DND-41 (cell line): ENCODE results near the gene VANGL2.

Source experiments
- ATAC-seq: fragments of 200-7000 bp; cut with Tn5 transposase; 3 replicates; pipeline ENCODE4 v1.9.1; 2021; ENCODE audit warnings: low read depth; ENCODE audit not compliant: insufficient read depth
- DNase-seq: peaks from one replicate; pipeline ENCODE4 v3.0.0-alpha.2; 2020
- H2AFZ ChIP-seq: 2 replicates; pipeline ENCODE4 v1.6.0; 2012; ENCODE audit warnings: low read depth, low read length
- H3K27ac ChIP-seq: 2 replicates; pipeline ENCODE4 v1.5.1; 2012; ENCODE audit warnings: low read length, inconsistent platforms
- H3K27me3 ChIP-seq: fragments of 200-600 bp; sonication (generic); 2 replicates; pipeline ENCODE4 v1.6.0; 2012; ENCODE audit warnings: low read length, mild to moderate bottlenecking, inconsistent platforms; ENCODE audit not compliant: insufficient read depth, poor library complexity
- H3K36me3 ChIP-seq: 2 replicates; pipeline ENCODE4 v1.5.1; 2012; ENCODE audit warnings: low read length, inconsistent platforms; ENCODE audit not compliant: insufficient read depth
- H3K4me1 ChIP-seq: 2 replicates; pipeline ENCODE4 v1.5.1; 2012; ENCODE audit warnings: mild to moderate bottlenecking, low read length; ENCODE audit not compliant: insufficient read depth
- H3K4me2 ChIP-seq: 2 replicates; pipeline ENCODE4 v1.6.0; 2012; ENCODE audit warnings: mild to moderate bottlenecking, moderate library complexity, low read length, inconsistent platforms; ENCODE audit not compliant: insufficient read depth
- H3K4me3 ChIP-seq, 2 experiments: fragments of 200-600 bp in 1 of 2; shearing (Covaris generic) in 1 of 2; 2 replicates each; pipeline ENCODE4 v1.5.1; 2012 to 2016; ENCODE audit warnings: inconsistent platforms in 2 of 2, low read length in 2 of 2, mild to moderate bottlenecking in 2 of 2, low read depth in 1 of 2, moderate library complexity in 1 of 2
- H3K79me2 ChIP-seq: 2 replicates; pipeline ENCODE4 v1.6.0; 2012; ENCODE audit warnings: low read length, inconsistent platforms; ENCODE audit not compliant: insufficient read depth
- H3K9ac ChIP-seq: 2 replicates; pipeline ENCODE4 v1.6.0; 2012; ENCODE audit warnings: low read depth, mild to moderate bottlenecking, inconsistent platforms, low read length, moderate library complexity
- H3K9me3 ChIP-seq: 2 replicates; pipeline ENCODE4 v1.5.1; 2012; ENCODE audit warnings: low read length, moderate library complexity, mild to moderate bottlenecking, inconsistent platforms; ENCODE audit not compliant: insufficient read depth, severe bottlenecking
- H4K20me1 ChIP-seq: 2 replicates; pipeline ENCODE4 v1.6.0; 2012; ENCODE audit warnings: low read length; ENCODE audit not compliant: insufficient read depth
- EZH2 ChIP-seq: IDR thresholded peaks from 3 replicates; pipeline ENCODE4 v1.6.1; 2012; ENCODE audit warnings: borderline replicate concordance, low read depth, mild to moderate bottlenecking, moderate library complexity, low read length, inconsistent platforms; ENCODE audit not compliant: severe bottlenecking
- TF ChIP-seq, protein P1 (sequence below): IDR thresholded peaks from 2 replicates; pipeline ENCODE4 v1.5.1; 2012; ENCODE audit warnings: borderline replicate concordance, low read length, moderate library complexity, mild to moderate bottlenecking; ENCODE audit not compliant: poor library complexity, severe bottlenecking; ENCODE audit errors: extremely low read depth

VANGL2 gene

DNA sequence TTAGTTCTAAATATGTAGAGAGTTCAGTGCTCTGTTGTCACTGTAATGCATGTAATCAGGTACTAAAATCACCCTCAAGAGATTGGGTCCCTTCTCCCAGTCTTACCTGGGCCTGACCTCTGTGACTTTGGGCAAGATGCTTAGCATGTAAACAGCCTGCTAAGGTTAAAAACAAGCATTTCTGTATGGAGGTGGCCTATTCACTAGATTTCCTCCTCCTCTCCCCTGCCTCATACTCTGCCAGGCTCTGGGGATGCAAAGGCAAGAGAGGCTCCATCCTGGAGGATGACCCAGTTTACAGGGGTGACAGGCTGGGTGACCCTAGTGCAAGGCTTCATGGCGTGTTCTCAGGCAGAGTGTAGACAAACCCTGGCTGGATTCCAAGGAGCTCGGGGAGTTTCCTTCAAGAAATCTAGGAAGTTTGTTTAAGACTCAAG, 28.8 kb downstream of the VANGL2 start:
- no peak for TF ChIP-seq EZH2
- TF ChIP-seq, protein P1, sequence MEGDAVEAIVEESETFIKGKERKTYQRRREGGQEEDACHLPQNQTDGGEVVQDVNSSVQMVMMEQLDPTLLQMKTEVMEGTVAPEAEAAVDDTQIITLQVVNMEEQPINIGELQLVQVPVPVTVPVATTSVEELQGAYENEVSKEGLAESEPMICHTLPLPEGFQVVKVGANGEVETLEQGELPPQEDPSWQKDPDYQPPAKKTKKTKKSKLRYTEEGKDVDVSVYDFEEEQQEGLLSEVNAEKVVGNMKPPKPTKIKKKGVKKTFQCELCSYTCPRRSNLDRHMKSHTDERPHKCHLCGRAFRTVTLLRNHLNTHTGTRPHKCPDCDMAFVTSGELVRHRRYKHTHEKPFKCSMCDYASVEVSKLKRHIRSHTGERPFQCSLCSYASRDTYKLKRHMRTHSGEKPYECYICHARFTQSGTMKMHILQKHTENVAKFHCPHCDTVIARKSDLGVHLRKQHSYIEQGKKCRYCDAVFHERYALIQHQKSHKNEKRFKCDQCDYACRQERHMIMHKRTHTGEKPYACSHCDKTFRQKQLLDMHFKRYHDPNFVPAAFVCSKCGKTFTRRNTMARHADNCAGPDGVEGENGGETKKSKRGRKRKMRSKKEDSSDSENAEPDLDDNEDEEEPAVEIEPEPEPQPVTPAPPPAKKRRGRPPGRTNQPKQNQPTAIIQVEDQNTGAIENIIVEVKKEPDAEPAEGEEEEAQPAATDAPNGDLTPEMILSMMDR = no peak
- peak overlapping the region; percentile 36; the same call in 1 of the 2 replicates for H2AFZ ChIP-seq
- H3K79me2 ChIP-seq = no peaks in the 10 kb centered on the region
- H3K9ac ChIP-seq = peak overlapping the region; percentile 1; the same call in 1 of the 2 replicates
- H4K20me1 ChIP-seq = no peaks in the 10 kb centered on the region
- peaks cover 30% of the 10 kb centered on the region for H3K4me1 ChIP-seq
- no peak overlapping the region for H3K4me3 ChIP-seq
- no peak overlapping the region for H3K4me2 ChIP-seq
- ATAC-seq (peak; percentile 36), DNase-seq (no peak)
- H3K36me3 ChIP-seq = peaks cover 12% of the 10 kb centered on the region
- no peaks in the 10 kb centered on the region for H3K27me3 ChIP-seq
- H3K9me3 ChIP-seq = no peaks in the 10 kb centered on the region
- peak overlapping the region; percentile 64 for H3K27ac ChIP-seq

DNA sequence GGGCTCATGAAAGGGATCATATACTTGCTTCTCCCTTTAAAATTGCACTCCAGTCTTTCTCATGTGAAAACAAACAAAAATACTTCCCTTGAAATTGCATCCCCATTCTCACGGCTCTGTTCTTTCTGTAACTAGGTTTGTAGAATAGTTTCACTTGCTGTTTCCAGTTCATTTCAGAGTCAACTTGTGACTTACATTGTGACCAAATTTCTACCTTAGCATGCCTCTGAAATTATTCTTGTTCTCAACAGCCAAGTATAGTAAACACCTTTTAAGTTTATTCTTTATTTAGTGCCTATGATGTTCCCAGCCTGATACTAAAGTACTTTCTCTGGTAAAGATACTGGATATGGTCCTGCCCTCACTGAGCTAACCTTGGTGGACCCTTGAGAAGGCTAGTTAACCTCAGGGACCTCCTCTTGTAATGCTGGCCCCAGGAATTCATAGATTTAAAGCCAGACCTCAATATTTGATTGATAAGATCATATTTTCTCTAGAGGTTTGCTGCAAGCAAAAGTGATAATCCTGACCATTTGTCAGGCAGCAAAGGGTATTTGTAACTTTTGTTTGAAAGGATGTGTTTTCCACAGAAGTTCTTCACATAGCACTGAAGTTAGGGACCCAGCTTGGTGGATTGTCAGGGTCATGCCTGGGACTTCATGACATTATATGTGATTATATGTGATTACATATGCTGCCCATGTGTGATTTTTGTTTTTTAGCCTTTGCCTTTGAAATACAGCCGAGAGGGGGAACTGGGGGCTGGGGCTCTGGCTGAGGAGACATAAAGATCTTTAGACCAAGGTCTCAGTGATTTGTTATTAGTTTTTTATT, 29.6 kb downstream of the VANGL2 start:
- no peaks in the 10 kb centered on the region for H4K20me1 ChIP-seq
- H3K27me3 ChIP-seq = no peaks in the 10 kb centered on the region
- peak overlapping the region; percentile 64 for H3K27ac ChIP-seq
- H3K9ac ChIP-seq = no peak overlapping the region
- no peak overlapping the region for H3K4me2 ChIP-seq
- H3K36me3 ChIP-seq = peaks cover 5% of the 10 kb centered on the region; the same call in 1 of the 2 replicates
- ATAC-seq (no peak), DNase-seq (no peak)
- H2AFZ ChIP-seq = no peak overlapping the region
- peaks cover 30% of the 10 kb centered on the region for H3K4me1 ChIP-seq
- TF ChIP-seq, protein P1 = no peak
- TF ChIP-seq EZH2 = no peak
- no peaks in the 10 kb centered on the region for H3K79me2 ChIP-seq
- H3K9me3 ChIP-seq = no peaks in the 10 kb centered on the region
- H3K4me3 ChIP-seq = no peak overlapping the region

DNA sequence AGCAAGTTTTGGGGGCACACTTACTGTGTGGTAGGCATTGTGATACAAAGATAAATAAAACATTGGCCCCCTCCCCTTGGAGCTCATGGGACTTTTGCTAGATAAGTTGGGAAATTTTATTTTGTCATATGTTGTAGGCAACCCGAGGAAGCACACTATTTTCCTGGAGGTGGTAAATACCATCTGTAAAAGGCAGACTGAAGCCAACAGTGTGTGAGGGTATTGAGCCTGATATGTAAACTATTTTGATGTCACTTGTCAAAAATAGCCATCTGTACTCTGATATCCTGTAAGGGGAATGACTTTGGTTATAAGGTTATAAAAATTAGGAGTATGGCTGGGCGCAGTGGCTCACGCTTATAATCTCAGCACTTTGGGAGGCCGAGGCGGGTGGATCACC, 30.6 kb downstream of the VANGL2 start:
- H3K9me3 ChIP-seq = no peaks in the 10 kb centered on the region
- ATAC-seq (no peak), DNase-seq (no peak)
- no peak overlapping the region for H3K4me2 ChIP-seq
- H2AFZ ChIP-seq = no peak overlapping the region
- H3K36me3 ChIP-seq = 0 out of 2 replicates have a peak, but pooled peaks cover 3% of the 10 kb centered on the region
- H4K20me1 ChIP-seq = no peaks in the 10 kb centered on the region
- TF ChIP-seq, protein P1 = no peak
- no peak for TF ChIP-seq EZH2
- H3K4me3 ChIP-seq = no peak overlapping the region
- H3K4me1 ChIP-seq = peaks cover 30% of the 10 kb centered on the region
- no peaks in the 10 kb centered on the region for H3K79me2 ChIP-seq
- H3K27me3 ChIP-seq = no peaks in the 10 kb centered on the region
- no peak overlapping the region for H3K27ac ChIP-seq
- no peak overlapping the region for H3K9ac ChIP-seq
